Measurements from ENCODE around the gene NDUFAF8.

The NDUFAF8 gene

GRCh38 chr17:81200695-81201580 lies 38.2 kb upstream of the NDUFAF8 start:
- DNase-seq, result no peak

- DNase-seq, result no peak
Measured at GRCh38 chr17:81202318-81202717, 36.8 kb upstream of the NDUFAF8 start.

GRCh38 chr17:81203136-81203535 lies 36.0 kb upstream of the NDUFAF8 start:
- no peak for DNase-seq

GRCh38 chr17:81204578-81204977 lies 34.5 kb upstream of the NDUFAF8 start:
- no peak for DNase-seq

GRCh38 chr17:81206166-81206565 lies 33.0 kb upstream of the NDUFAF8 start:
- DNase-seq, result no peak

GRCh38 chr17:81206657-81207056 lies 32.5 kb upstream of the NDUFAF8 start:
- no peak for DNase-seq

GRCh38 chr17:81207610-81208581 lies 31.2 kb upstream of the NDUFAF8 start:
- DNase-seq, result peak; percentile 77

- no peak for DNase-seq
Measured at GRCh38 chr17:81208651-81209050, 30.5 kb upstream of the NDUFAF8 start.

- DNase-seq, result no peak
Measured at GRCh38 chr17:81209141-81209540, 30.0 kb upstream of the NDUFAF8 start.

GRCh38 chr17:81210466-81210865 lies 28.7 kb upstream of the NDUFAF8 start:
- DNase-seq, result no peak

- no peak for DNase-seq
Measured at GRCh38 chr17:81210868-81211267, 28.2 kb upstream of the NDUFAF8 start.

- no peak for DNase-seq
Measured at GRCh38 chr17:81212365-81212764, 26.8 kb upstream of the NDUFAF8 start.

- no peak for DNase-seq
Measured at GRCh38 chr17:81213978-81214377, 25.1 kb upstream of the NDUFAF8 start.

GRCh38 chr17:81217491-81217890 lies 21.6 kb upstream of the NDUFAF8 start:
- DNase-seq, result no peak

- no peak for DNase-seq
Measured at GRCh38 chr17:81218459-81218858, 20.7 kb upstream of the NDUFAF8 start.

GRCh38 chr17:81218991-81219390 lies 20.1 kb upstream of the NDUFAF8 start:
- no peak for DNase-seq

GRCh38 chr17:81219476-81220180 lies 19.5 kb upstream of the NDUFAF8 start:
- DNase-seq, result no peak

GRCh38 chr17:81221371-81221841 lies 17.7 kb upstream of the NDUFAF8 start:
- DNase-seq, result no peak

GRCh38 chr17:81221842-81222619 lies 17.1 kb upstream of the NDUFAF8 start:
- DNase-seq, result no peak

GRCh38 chr17:81222620-81222905 lies 16.6 kb upstream of the NDUFAF8 start:
- DNase-seq, result no peak

- peak; percentile 100 for DNase-seq
Measured at GRCh38 chr17:81222906-81223761, 16.0 kb upstream of the NDUFAF8 start, which contains the start of gene CEP131. CEP131 (minus strand) TSS chr17:81222965; CDS start chr17:81220056, 2,909 bp downstream.
